GM12872 (cell line): Measurements from ENCODE around the gene TCAP.

Experiments used
- CTCF ChIP-seq: IDR thresholded peaks from 3 replicates; pipeline ENCODE4 v1.5.1; 2011; ENCODE audit warnings: low read depth, mild to moderate bottlenecking, low read length, moderate library complexity; ENCODE audit not compliant: insufficient read depth

TCAP gene

GRCh38 chr17:39631403-39631802 is 33.7 kb upstream of the TCAP start:
- no peak for TF ChIP-seq CTCF

- TF ChIP-seq CTCF = no peak
Observed at GRCh38 chr17:39632153-39632941, 32.8 kb upstream of the TCAP start.

- no peak for TF ChIP-seq CTCF
Observed at GRCh38 chr17:39633570-39634183, 31.5 kb upstream of the TCAP start.

- peak; percentile 67 for TF ChIP-seq CTCF
Observed at GRCh38 chr17:39634384-39634871, 30.7 kb upstream of the TCAP start.

GRCh38 chr17:39635614-39636176 is 29.5 kb upstream of the TCAP start:
- TF ChIP-seq CTCF = no peak

GRCh38 chr17:39636587-39636926 is 28.6 kb upstream of the TCAP start:
- no peak for TF ChIP-seq CTCF

GRCh38 chr17:39636927-39637736 is 28.0 kb upstream of the TCAP start, which contains the start of gene STARD3:
Gene STARD3 (plus strand): TSS chr17:39637144. CDS start chr17:39653532, 16,388 bp downstream.
- 0 out of 3 replicates have a peak, but pooled peaks have one; percentile 5 for TF ChIP-seq CTCF
